ENCODE measurements around the gene SERGEF.
"Not testable (repeated sequence)": the region's sequence is repeated elsewhere in the genome, so short reads cannot be mapped to it uniquely, and the experiment has no call there.

The SERGEF gene

GRCh38 chr11:17901481-17901880 lies 111.4 kb downstream of the SERGEF start:
- no peak for DNase-seq

GRCh38 chr11:17898782-17899181 lies 114.1 kb downstream of the SERGEF start:
- no peak for DNase-seq

- DNase-seq = no peak
Measured at GRCh38 chr11:17898071-17898470, 114.8 kb downstream of the SERGEF start.

GRCh38 chr11:17897495-17897894 lies 115.4 kb downstream of the SERGEF start:
- no peak for DNase-seq

GRCh38 chr11:17896496-17897151 lies 116.2 kb downstream of the SERGEF start:
- not testable (repeated sequence) for DNase-seq

- DNase-seq = no peak
Measured at GRCh38 chr11:17894929-17895658, 117.8 kb downstream of the SERGEF start.

GRCh38 chr11:17892409-17892808 lies 120.4 kb downstream of the SERGEF start:
- no peak for DNase-seq

- DNase-seq = no peak
Measured at GRCh38 chr11:17890325-17890724, 122.5 kb downstream of the SERGEF start.

GRCh38 chr11:17887779-17888178 lies 125.1 kb downstream of the SERGEF start:
- no peak for DNase-seq

- no peak for DNase-seq
Measured at GRCh38 chr11:17883946-17884345, 128.9 kb downstream of the SERGEF start.

GRCh38 chr11:17883057-17883456 lies 129.8 kb downstream of the SERGEF start:
- DNase-seq = no peak

GRCh38 chr11:17878743-17879142 lies 134.1 kb downstream of the SERGEF start:
- no peak for DNase-seq

GRCh38 chr11:17877886-17878285 lies 135.0 kb downstream of the SERGEF start:
- DNase-seq = no peak

- DNase-seq = no peak
Measured at GRCh38 chr11:17876827-17877226, 136.0 kb downstream of the SERGEF start.

- DNase-seq = no peak
Measured at GRCh38 chr11:17875891-17876290, 137.0 kb downstream of the SERGEF start.

- no peak for DNase-seq
Measured at GRCh38 chr11:17873586-17873985, 139.3 kb downstream of the SERGEF start.

GRCh38 chr11:17868398-17868797 lies 144.4 kb downstream of the SERGEF start:
- DNase-seq = not testable (repeated sequence)

GRCh38 chr11:17867341-17867740 lies 145.5 kb downstream of the SERGEF start:
- no peak for DNase-seq

- no peak for DNase-seq
Measured at GRCh38 chr11:17865765-17866428, 146.9 kb downstream of the SERGEF start.

- DNase-seq = no peak
Measured at GRCh38 chr11:17864478-17864941, 148.3 kb downstream of the SERGEF start.

- no peak for DNase-seq
Measured at GRCh38 chr11:17861036-17861755, 151.7 kb downstream of the SERGEF start.

- no peak for DNase-seq
Measured at GRCh38 chr11:17859552-17859951, 153.3 kb downstream of the SERGEF start.
